Keratinocyte (primary cell): ENCODE measurements around the gene C1QC. TPM values are rescaled to one million over a fixed set of nuclear protein-coding genes. Genes with fewer than 3 reads are reported as not detected.
"Not testable (repeated sequence)": the region's sequence is repeated elsewhere in the genome, so short reads cannot be mapped to it uniquely, and the experiment has no call there.

ENCODE experiments used
- DNase-seq: peaks from one replicate; pipeline ENCODE4 v3.0.0-alpha.2; 2011; ENCODE audit warnings: low read depth, missing footprints, low spot score
- FAIRE-seq: peaks from 2 replicates; lab custom pipeline; 2011; peaks lifted over from hg19 to GRCh38; lab: Jason Lieb, UNC
- H2AFZ ChIP-seq: 2 replicates; pipeline ENCODE4 v1.6.0; 2012; ENCODE audit warnings: low read length, control low read depth, inconsistent platforms; ENCODE audit not compliant: control insufficient read depth
- H3K27ac ChIP-seq: 2 replicates; pipeline ENCODE4 v1.5.1; 2011; ENCODE audit warnings: low read length; ENCODE audit not compliant: control insufficient read depth, insufficient read depth
- H3K27me3 ChIP-seq: 3 replicates; pipeline ENCODE4 v1.6.0; 2011; ENCODE audit warnings: low read length; ENCODE audit not compliant: control insufficient read depth, insufficient read depth; ENCODE audit errors: extremely low read depth
- H3K36me3 ChIP-seq, 2 experiments: 2 replicates in 1 of 2; 3 replicates in 1 of 2; pipeline ENCODE4 v1.5.1; 2011; ENCODE audit warnings: low read length in 2 of 2, mild to moderate bottlenecking in 1 of 2; ENCODE audit not compliant: control insufficient read depth in 2 of 2, insufficient read depth in 2 of 2; ENCODE audit errors: extremely low read depth in 1 of 2
- H3K4me1 ChIP-seq: 3 replicates; pipeline ENCODE4 v1.5.1; 2011; ENCODE audit warnings: low read length; ENCODE audit not compliant: control insufficient read depth, insufficient read depth; ENCODE audit errors: extremely low read depth
- H3K4me2 ChIP-seq: 3 replicates; pipeline ENCODE4 v1.6.0; 2011; ENCODE audit warnings: low read depth, low read length; ENCODE audit not compliant: control insufficient read depth, insufficient read depth; ENCODE audit errors: extremely low read depth
- H3K4me3 ChIP-seq, 3 experiments: fragments of 200-600 bp in 1 of 3; sonication (generic) in 1 of 3; 2 replicates in 2 of 3; 3 replicates in 1 of 3; pipeline ENCODE4 v1.5.1; 2011 to 2016; ENCODE audit warnings: low read length in 3 of 3, mild to moderate bottlenecking in 3 of 3, control low read depth in 2 of 3, inconsistent platforms in 1 of 3, low read depth in 1 of 3, mixed read lengths in 1 of 3, mixed run types in 1 of 3, moderate library complexity in 1 of 3; ENCODE audit not compliant: control insufficient read depth in 2 of 3, insufficient read depth in 2 of 3; ENCODE audit errors: extremely low read depth in 1 of 3
- H3K79me2 ChIP-seq: 2 replicates; pipeline ENCODE4 v1.6.0; 2012; ENCODE audit warnings: low read length; ENCODE audit not compliant: control insufficient read depth, insufficient read depth
- H3K9ac ChIP-seq: 3 replicates; pipeline ENCODE4 v1.6.0; 2011; ENCODE audit warnings: low read length; ENCODE audit not compliant: control insufficient read depth, insufficient read depth; ENCODE audit errors: extremely low read depth
- H3K9me1 ChIP-seq: 3 replicates; pipeline ENCODE4 v1.6.0; 2011; ENCODE audit warnings: low read length; ENCODE audit not compliant: control insufficient read depth, insufficient read depth; ENCODE audit errors: extremely low read depth
- H3K9me3 ChIP-seq: 2 replicates; pipeline ENCODE4 v1.5.1; 2012; ENCODE audit warnings: low read depth, low read length; ENCODE audit not compliant: control insufficient read depth
- H4K20me1 ChIP-seq: 3 replicates; pipeline ENCODE4 v1.6.0; 2011; ENCODE audit warnings: low read length; ENCODE audit not compliant: control insufficient read depth, insufficient read depth; ENCODE audit errors: extremely low read depth
- EZH2 ChIP-seq: IDR thresholded peaks from one replicate; pipeline ENCODE4 v1.6.1; 2012; ENCODE audit warnings: inconsistent platforms, mild to moderate bottlenecking, low read length, moderate library complexity
- dilution Hi-C: fragments of 300-500 bp; cut with MboI; formaldehyde crosslinking; loops from one replicate; pipeline ENCODE4 v1.7.0; 2020; ENCODE audit warnings: low sequenced_read_pairs; ENCODE audit not compliant: extremely low pct_ligation_motif_present
- polyA plus RNA-seq, 5 experiments: library from polyadenylated mRNA; depleted of rRNA in 3 of 5; stranded (reverse) in 3 of 5; stranded (forward) in 1 of 5; unstranded in 1 of 5; fragments of >200 nt; gene quantifications; 1 replicate in 1 of 5; 2 replicates in 3 of 5; 3 replicates in 1 of 5; pipeline versions ENCODE4 v1.2.1 to v1.2.3, GENCODE V29; 2011 to 2012; ENCODE audit warnings: missing spikeins in 2 of 5, low read depth in 1 of 5, low replicate concordance in 1 of 5
- TF ChIP-seq, protein P1 (sequence below), 3 experiments: IDR thresholded peaks in 1 of 3; conservative IDR thresholded peaks in 1 of 3; optimal IDR thresholded peaks in 1 of 3; 2 replicates in 2 of 3; 3 replicates in 1 of 3; pipeline versions ENCODE3 to v1.5.1; 2011; ENCODE audit warnings: low read length in 3 of 3, mild to moderate bottlenecking in 3 of 3, moderate library complexity in 2 of 3, control low read depth in 1 of 3, inconsistent platforms in 1 of 3; ENCODE audit not compliant: insufficient read depth in 2 of 3; ENCODE audit errors: extremely low read depth in 1 of 3

C1QC gene
- polyA plus RNA-seq, 1 donor (not counting 4 experiments of a cell fraction or from before 2014, with no cell fraction given) = not detected

DNA sequence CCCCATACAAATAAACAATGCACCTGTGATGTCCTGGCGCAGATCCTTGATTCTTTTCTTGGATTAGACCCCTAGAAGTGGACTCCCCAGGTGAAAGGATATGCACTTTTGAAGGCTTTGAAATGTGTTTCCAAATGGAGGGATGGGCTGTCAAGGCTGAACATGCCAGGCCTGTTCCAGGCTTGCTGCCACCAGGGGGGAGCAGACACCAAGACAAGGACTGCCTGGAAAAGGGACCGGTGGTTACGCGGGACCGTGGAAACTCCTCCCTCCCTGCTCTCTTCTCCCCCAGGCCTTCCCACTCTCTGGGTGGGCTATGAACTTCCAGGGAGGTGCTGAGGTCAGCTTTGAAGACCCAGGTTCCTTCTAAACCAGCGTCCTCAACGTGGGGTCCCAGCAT, 22.3 kb downstream of the C1QC start:
- H3K4me3 ChIP-seq = no peak overlapping the region
- H3K9me1 ChIP-seq = peaks cover 2% of the 10 kb centered on the region
- H3K4me2 ChIP-seq = no peak overlapping the region
- dilution Hi-C loops = no loop called here
- H3K9ac ChIP-seq = no peak overlapping the region
- no peaks in the 10 kb centered on the region for H3K9me3 ChIP-seq
- H3K4me1 ChIP-seq = no peaks in the 10 kb centered on the region
- FAIRE-seq (no peak), DNase-seq (no peak)
- H3K27ac ChIP-seq = no peak overlapping the region
- peaks cover 5% of the 10 kb centered on the region for H4K20me1 ChIP-seq
- no peak for TF ChIP-seq EZH2
- TF ChIP-seq, protein P1, sequence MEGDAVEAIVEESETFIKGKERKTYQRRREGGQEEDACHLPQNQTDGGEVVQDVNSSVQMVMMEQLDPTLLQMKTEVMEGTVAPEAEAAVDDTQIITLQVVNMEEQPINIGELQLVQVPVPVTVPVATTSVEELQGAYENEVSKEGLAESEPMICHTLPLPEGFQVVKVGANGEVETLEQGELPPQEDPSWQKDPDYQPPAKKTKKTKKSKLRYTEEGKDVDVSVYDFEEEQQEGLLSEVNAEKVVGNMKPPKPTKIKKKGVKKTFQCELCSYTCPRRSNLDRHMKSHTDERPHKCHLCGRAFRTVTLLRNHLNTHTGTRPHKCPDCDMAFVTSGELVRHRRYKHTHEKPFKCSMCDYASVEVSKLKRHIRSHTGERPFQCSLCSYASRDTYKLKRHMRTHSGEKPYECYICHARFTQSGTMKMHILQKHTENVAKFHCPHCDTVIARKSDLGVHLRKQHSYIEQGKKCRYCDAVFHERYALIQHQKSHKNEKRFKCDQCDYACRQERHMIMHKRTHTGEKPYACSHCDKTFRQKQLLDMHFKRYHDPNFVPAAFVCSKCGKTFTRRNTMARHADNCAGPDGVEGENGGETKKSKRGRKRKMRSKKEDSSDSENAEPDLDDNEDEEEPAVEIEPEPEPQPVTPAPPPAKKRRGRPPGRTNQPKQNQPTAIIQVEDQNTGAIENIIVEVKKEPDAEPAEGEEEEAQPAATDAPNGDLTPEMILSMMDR (optimal IDR thresholded peaks at IDR 0.05 in 1 of 3, IDR thresholded peaks at IDR 0.05 in 1 of 3, conservative IDR thresholded peaks at IDR 0.05 in 1 of 3; ENCODE audit: extremely low read depth in 1 of 3, insufficient read depth in 2 of 3, low read length in 3 of 3) = peak; percentile 38 to 73 (median 53)
- H2AFZ ChIP-seq = no peak overlapping the region
- no peaks in the 10 kb centered on the region for H3K36me3 ChIP-seq
- no peaks in the 10 kb centered on the region for H3K79me2 ChIP-seq
- H3K27me3 ChIP-seq = peaks cover 6% of the 10 kb centered on the region

DNA sequence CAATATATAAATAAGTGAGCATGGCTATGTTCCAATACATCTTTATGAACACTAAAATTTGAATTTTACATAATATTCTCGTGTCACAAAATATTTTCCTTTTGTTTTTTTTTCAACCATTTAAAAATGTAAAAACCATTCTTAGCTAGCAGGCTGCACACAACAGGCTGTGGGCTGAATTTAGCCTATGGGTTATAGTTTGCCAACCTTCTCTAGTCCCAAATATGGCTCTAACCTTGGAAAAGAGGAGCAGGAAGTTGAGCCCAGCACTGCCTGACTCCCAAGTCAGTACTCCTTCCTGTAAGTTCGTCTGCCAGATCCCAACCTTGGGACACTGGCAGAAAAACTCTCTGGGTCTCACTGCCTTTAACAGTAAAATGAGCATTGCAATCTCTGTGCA, 23.0 kb downstream of the C1QC start:
- peaks cover under 1% of the 10 kb centered on the region for H4K20me1 ChIP-seq
- FAIRE-seq = no peak

DNA sequence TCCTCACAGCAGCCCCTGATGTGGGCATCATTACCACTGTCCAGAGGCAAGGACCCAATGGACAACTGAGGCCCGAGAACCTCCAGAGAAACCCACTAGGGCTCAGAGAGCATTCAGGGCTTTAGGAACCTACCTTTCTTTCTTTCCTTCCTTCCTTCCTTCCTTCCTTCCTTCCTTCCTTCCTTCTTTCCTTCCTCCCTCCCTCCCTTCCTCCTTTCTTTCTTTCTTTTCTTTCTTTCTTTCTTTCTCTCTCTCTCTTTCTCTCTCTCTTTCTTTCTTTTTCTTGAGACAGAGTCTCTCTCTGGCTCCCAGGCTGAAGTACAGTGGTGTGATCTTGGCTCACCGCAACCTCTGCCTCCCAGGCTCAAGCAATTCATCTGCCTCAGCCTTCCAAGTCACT, 25.4 kb downstream of the C1QC start:
- H3K36me3 ChIP-seq, H3K27ac ChIP-seq, H3K79me2 ChIP-seq, H3K9me1 ChIP-seq, H3K4me2 ChIP-seq, H4K20me1 ChIP-seq, dilution Hi-C loops, DNase-seq, H3K4me3 ChIP-seq, H3K9me3 ChIP-seq, H3K4me1 ChIP-seq, H2AFZ ChIP-seq, H3K9ac ChIP-seq, FAIRE-seq: not testable (repeated sequence)
- H3K27me3 ChIP-seq = peaks cover 15% of the 10 kb centered on the region

More for the DNA sequence above, 23.0 kb downstream of the C1QC start:
- DNase-seq = no peak
- H3K4me2 ChIP-seq = no peak overlapping the region
- peaks cover 2% of the 10 kb centered on the region for H3K9me1 ChIP-seq
- no peak overlapping the region for H3K27ac ChIP-seq
- no peaks in the 10 kb centered on the region for H3K9me3 ChIP-seq
- H3K4me1 ChIP-seq = no peaks in the 10 kb centered on the region
- no peaks in the 10 kb centered on the region for H3K36me3 ChIP-seq
- no peak overlapping the region for H2AFZ ChIP-seq
- no peak overlapping the region for H3K4me3 ChIP-seq
- H3K9ac ChIP-seq = no peak overlapping the region
- TF ChIP-seq, protein P1 (optimal IDR thresholded peaks at IDR 0.05 in 1 of 3, IDR thresholded peaks at IDR 0.05 in 1 of 3, conservative IDR thresholded peaks at IDR 0.05 in 1 of 3; ENCODE audit: extremely low read depth in 1 of 3, insufficient read depth in 2 of 3, low read length in 3 of 3) = no peak
- TF ChIP-seq EZH2 = no peak
- peaks cover 9% of the 10 kb centered on the region for H3K27me3 ChIP-seq
- dilution Hi-C loops = no loop called here
- H3K79me2 ChIP-seq = no peaks in the 10 kb centered on the region
